MM.1S (cell line): ENCODE data around the gene PPM1B.

Experiments
- DNase-seq: peaks from one replicate; pipeline ENCODE4 v3.0.0-alpha.2; 2015
- H2AFZ ChIP-seq: fragments of 300-600 bp; sonication (generic); 2 replicates; pipeline ENCODE4 v1.6.0; 2016; ENCODE audit warnings: antibody characterized with exemption, low read length
- H3F3A ChIP-seq: fragments of 300-600 bp; sonication (generic); 2 replicates; pipeline ENCODE4 v1.6.1; 2016; ENCODE audit warnings: mild to moderate bottlenecking, antibody characterized with exemption, low read length, moderate library complexity, mixed read lengths; ENCODE audit not compliant: insufficient read depth
- H3K27ac ChIP-seq: fragments of 300-600 bp; sonication (generic); 2 replicates; pipeline ENCODE4 v1.5.1; 2016; ENCODE audit warnings: mild to moderate bottlenecking, low read length
- H3K27me3 ChIP-seq: fragments of 300-600 bp; sonication (generic); replicated peaks from 2 replicates; pipeline ENCODE4 v1.6.0; 2016; ENCODE audit warnings: low read length; ENCODE audit not compliant: insufficient read depth
- H3K36me3 ChIP-seq: fragments of 300-600 bp; sonication (generic); replicated peaks from 2 replicates; pipeline ENCODE4 v1.6.1; 2016; ENCODE audit warnings: mild to moderate bottlenecking, low read length, mixed read lengths; ENCODE audit not compliant: insufficient read depth
- H3K4me1 ChIP-seq: fragments of 300-600 bp; sonication (generic); 2 replicates; pipeline ENCODE4 v1.6.1; 2016; ENCODE audit warnings: low read length, mixed read lengths
- H3K4me2 ChIP-seq: fragments of 300-600 bp; sonication (generic); 2 replicates; pipeline ENCODE4 v1.6.0; 2016; ENCODE audit warnings: low read depth, low read length
- H3K4me3 ChIP-seq: fragments of 300-600 bp; sonication (generic); 2 replicates; pipeline ENCODE4 v1.5.1; 2016; ENCODE audit warnings: low read length, mixed read lengths
- H3K79me2 ChIP-seq: fragments of 300-600 bp; sonication (generic); 2 replicates; pipeline ENCODE4 v1.6.1; 2016; ENCODE audit warnings: mixed run types, low read length, mixed read lengths
- H3K9ac ChIP-seq: fragments of 300-600 bp; sonication (generic); 2 replicates; pipeline ENCODE4 v1.6.1; 2016; ENCODE audit warnings: low read length, mixed read lengths
- H3K9me2 ChIP-seq: fragments of 300-600 bp; sonication (generic); replicated peaks from 2 replicates; pipeline ENCODE4 v1.6.1; 2016; ENCODE audit warnings: mild to moderate bottlenecking, low read length, mixed read lengths; ENCODE audit not compliant: insufficient read depth
- H3K9me3 ChIP-seq: fragments of 300-600 bp; sonication (generic); replicated peaks from 2 replicates; pipeline ENCODE4 v1.6.1; 2016; ENCODE audit warnings: mild to moderate bottlenecking, low read length, mixed read lengths; ENCODE audit not compliant: insufficient read depth
- H4K20me1 ChIP-seq: fragments of 300-600 bp; sonication (generic); 2 replicates; pipeline ENCODE4 v1.6.1; 2016; ENCODE audit warnings: mild to moderate bottlenecking, low read length, moderate library complexity, mixed read lengths; ENCODE audit not compliant: insufficient read depth
- CTCF ChIP-seq: fragments of 300-600 bp; sonication (generic); IDR thresholded peaks from 2 replicates; pipeline ENCODE4 v1.5.1; 2016; ENCODE audit warnings: antibody characterized with exemption, low read length, mixed read lengths
- EZH2 ChIP-seq: fragments of 300-600 bp; sonication (generic); optimal IDR thresholded peaks from 2 replicates; pipeline ENCODE3; 2017; ENCODE audit warnings: low read depth, mild to moderate bottlenecking, antibody characterized with exemption, low read length, mixed read lengths
- EZH2phosphoT487 ChIP-seq: fragments of 300-600 bp; sonication (generic); IDR thresholded peaks from 2 replicates; pipeline ENCODE4 v1.6.1; 2018; ENCODE audit warnings: antibody characterized with exemption, low read length

Gene PPM1B

GRCh38 chr2:44152865-44153669 lies 15.6 kb upstream of the PPM1B start:
- H3K4me2 ChIP-seq = no peak overlapping the region
- H3K79me2 ChIP-seq = no peaks in the 10 kb centered on the region
- H3K9me3 ChIP-seq = no peaks in the 10 kb centered on the region
- no peak overlapping the region for H3K27ac ChIP-seq
- no peaks in the 10 kb centered on the region for H4K20me1 ChIP-seq
- no peaks in the 10 kb centered on the region for H3K36me3 ChIP-seq
- no peaks in the 10 kb centered on the region for H3K9me2 ChIP-seq
- no peak for TF ChIP-seq EZH2
- no peaks in the 10 kb centered on the region for H3K27me3 ChIP-seq
- H2AFZ ChIP-seq = no peak overlapping the region
- H3K4me1 ChIP-seq = no peaks in the 10 kb centered on the region
- no peak for DNase-seq
- H3K4me3 ChIP-seq = no peak overlapping the region
- H3K9ac ChIP-seq = no peak overlapping the region
- no peaks in the 10 kb centered on the region for H3F3A ChIP-seq

GRCh38 chr2:44155666-44156446 lies 12.8 kb upstream of the PPM1B start:
- Histone ChIP-seq H3F3A (no peaks in the 10 kb centered on the region), H3K9ac (no peak overlapping the region), H3K27ac (no peak overlapping the region), H3K4me3 (no peak overlapping the region), H3K36me3 (no peaks in the 10 kb centered on the region), H3K9me2 (no peaks in the 10 kb centered on the region), H3K9me3 (no peaks in the 10 kb centered on the region), H4K20me1 (no peaks in the 10 kb centered on the region), H2AFZ (no peak overlapping the region), H3K4me2 (no peak overlapping the region), H3K4me1 (no peaks in the 10 kb centered on the region), H3K79me2 (no peaks in the 10 kb centered on the region), H3K27me3 (no peaks in the 10 kb centered on the region)
- DNase-seq = no peak
- TF ChIP-seq EZH2phosphoT487 (no peak), CTCF (no peak), EZH2 (no peak)

- no peak for DNase-seq
- Histone ChIP-seq H3K27me3 (no peaks in the 10 kb centered on the region), H3K4me3 (no peak overlapping the region), H3K9ac (no peak overlapping the region), H3K4me2 (no peak overlapping the region), H3K9me3 (no peaks in the 10 kb centered on the region), H3K27ac (no peak overlapping the region), H4K20me1 (no peaks in the 10 kb centered on the region), H3F3A (peaks cover 8% of the 10 kb centered on the region; the same call in 1 of the 2 replicates), H3K4me1 (no peaks in the 10 kb centered on the region), H2AFZ (no peak overlapping the region), H3K36me3 (no peaks in the 10 kb centered on the region), H3K9me2 (no peaks in the 10 kb centered on the region), H3K79me2 (peaks cover under 1% of the 10 kb centered on the region)
- TF ChIP-seq EZH2phosphoT487 = no peak
- no peak for TF ChIP-seq CTCF
- no peak for TF ChIP-seq EZH2
Observed at GRCh38 chr2:44163777-44164176, 4.9 kb upstream of the PPM1B start.

- no peaks in the 10 kb centered on the region for H3K36me3 ChIP-seq
- TF ChIP-seq EZH2 (no peak), CTCF (no peak), EZH2phosphoT487 (no peak)
- no peaks in the 10 kb centered on the region for H4K20me1 ChIP-seq
- no peak overlapping the region for H3K4me3 ChIP-seq
- no peak overlapping the region for H3K9ac ChIP-seq
- H2AFZ ChIP-seq = no peak overlapping the region
- no peak overlapping the region for H3K4me2 ChIP-seq
- H3K4me1 ChIP-seq = no peaks in the 10 kb centered on the region
- H3K9me3 ChIP-seq = no peaks in the 10 kb centered on the region
- H3K27me3 ChIP-seq = no peaks in the 10 kb centered on the region
- peaks cover 8% of the 10 kb centered on the region; the same call in 1 of the 2 replicates for H3F3A ChIP-seq
- peaks cover 9% of the 10 kb centered on the region for H3K79me2 ChIP-seq
- H3K9me2 ChIP-seq = no peaks in the 10 kb centered on the region
- DNase-seq = no peak
- H3K27ac ChIP-seq = no peak overlapping the region
Observed at GRCh38 chr2:44164617-44165016, 4.1 kb upstream of the PPM1B start.
